Prostate gland (tissue), 2 donors: ENCODE results near the gene R3HCC1L. TPM values are rescaled to one million over a fixed set of nuclear protein-coding genes. Genes with fewer than 3 reads are reported as not detected.
"Not testable (repeated sequence)": the region's sequence is repeated elsewhere in the genome, so short reads cannot be mapped to it uniquely, and the experiment has no call there.

Experiments used
- DNase-seq: peaks from one replicate; pipeline ENCODE4 v3.0.0-alpha.2; 2019; ENCODE audit warnings: low spot score
- H3K27ac ChIP-seq, 2 donors: fragments of 200-600 bp; sonication (generic); 2 replicates each; pipeline ENCODE4 v1.5.1; 2017 to 2019
- H3K27me3 ChIP-seq: fragments of 200-600 bp; sonication (generic); replicated peaks from 2 replicates; pipeline ENCODE4 v1.5.1; 2019; ENCODE audit not compliant: insufficient read depth
- H3K36me3 ChIP-seq, 2 donors: fragments of 200-600 bp; sonication (generic); 1 replicate in 1 of 2; 2 replicates in 1 of 2; pipeline versions ENCODE4 v1.5.1 to v1.8.1; 2017 to 2019
- H3K4me1 ChIP-seq: fragments of 200-600 bp; sonication (generic); replicated peaks from 2 replicates; pipeline ENCODE4 v1.5.1; 2019
- H3K4me3 ChIP-seq, 2 donors: fragments of 200-600 bp; sonication (generic); 2 replicates each; pipeline ENCODE4 v1.5.1; 2017 to 2019
- H3K9me3 ChIP-seq: fragments of 200-600 bp; sonication (generic); 2 replicates; pipeline ENCODE4 v1.5.1; 2017
- CTCF ChIP-seq, 4 experiments: fragments of 200-600 bp in 2 of 4; fragments of 450-650 bp in 2 of 4; sonication (generic) in 2 of 4; IDR thresholded peaks; 1 replicate in 3 of 4; 2 replicates in 1 of 4; pipeline ENCODE4 v1.5.1; 2016 to 2019; ENCODE audit warnings: antibody characterized with exemption in 4 of 4, mild to moderate bottlenecking in 2 of 4, moderate library complexity in 2 of 4
- POLR2A ChIP-seq: fragments of 450-650 bp; IDR thresholded peaks from one replicate; pipeline ENCODE4 v1.6.1; 2016; ENCODE audit warnings: antibody characterized with exemption, mild to moderate bottlenecking
- POLR2AphosphoS5 ChIP-seq: sonication (generic); formaldehyde crosslinking; IDR thresholded peaks from one replicate; pipeline ENCODE4 v1.6.1; 2017; ENCODE audit warnings: antibody characterized with exemption
- WGBS: methylation state at CpG from one replicate; pipeline ENCODE4 v1.1.5; 2018; 5-methylcytosine and 5-hydroxymethylcytosine counted together
- intact Hi-C: fragments of 100-400 bp; cut with DNase I; formaldehyde crosslinking; loops from one replicate; pipeline ENCODE4 v1.14.2; 2022
- total RNA-seq, 2 donors: library from RNA; depleted of rRNA; stranded (reverse); fragments of >200 nt; gene quantifications; one replicate each; pipeline ENCODE4 v1.1.0, GENCODE V29; 2016

The R3HCC1L gene
- total RNA-seq, 2 donors from 2014 or later: 14.2 to 26.0 TPM

- peak overlapping the region; percentile 80 to 81 for H3K4me3 ChIP-seq
- no peaks in the 10 kb centered on the region for H3K36me3 ChIP-seq
- peak overlapping the region; percentile 81 to 84 for H3K27ac ChIP-seq
- intact Hi-C loops: no loop called here
- H3K9me3 ChIP-seq: no peaks in the 10 kb centered on the region
- DNase-seq: peak; percentile 10
- no peaks in the 10 kb centered on the region for H3K27me3 ChIP-seq
- TF ChIP-seq POLR2AphosphoS5 (no peak), POLR2A (no peak), CTCF (IDR thresholded peaks at IDR 0.05) (no peak)
- H3K4me1 ChIP-seq: peaks cover 1% of the 10 kb centered on the region
- WGBS: 15% methylated on average over 13 of the region's 13 CpGs
Observed at GRCh38 chr10:98135222-98135899, 904 bp downstream of the R3HCC1L start.

GRCh38 chr10:98136775-98137174, 2.3 kb downstream of the R3HCC1L start:
- DNase-seq, intact Hi-C loops, H3K27ac ChIP-seq, H3K4me3 ChIP-seq, H3K36me3 ChIP-seq, H3K9me3 ChIP-seq, H3K27me3 ChIP-seq: not testable (repeated sequence)
- 95% methylated on average over 16 of the region's 16 CpGs for WGBS
- H3K4me1 ChIP-seq: peaks cover 10% of the 10 kb centered on the region

GRCh38 chr10:98138031-98138430, 3.6 kb downstream of the R3HCC1L start:
- Histone ChIP-seq H3K4me1 (peaks cover 10% of the 10 kb centered on the region), H3K9me3 (no peaks in the 10 kb centered on the region), H3K4me3 (no peak overlapping the region), H3K27me3 (no peaks in the 10 kb centered on the region), H3K27ac (no peak overlapping the region), H3K36me3 (no peaks in the 10 kb centered on the region)
- intact Hi-C loops: no loop called here
- TF ChIP-seq POLR2AphosphoS5 (no peak), CTCF (IDR thresholded peaks at IDR 0.05) (no peak), POLR2A (no peak)
- no peak for DNase-seq

- intact Hi-C loops: no loop called here
- no peaks in the 10 kb centered on the region for H3K36me3 ChIP-seq
- DNase-seq: no peak
Observed at GRCh38 chr10:98139431-98139830, 5.0 kb downstream of the R3HCC1L start.

GRCh38 chr10:98141484-98142073, 7.1 kb downstream of the R3HCC1L start:
- Histone ChIP-seq H3K4me1 (peaks cover 10% of the 10 kb centered on the region), H3K36me3 (no peaks in the 10 kb centered on the region), H3K4me3 (no peak overlapping the region), H3K27ac (no peak overlapping the region), H3K9me3 (no peaks in the 10 kb centered on the region), H3K27me3 (no peaks in the 10 kb centered on the region)
- intact Hi-C loops: no loop called here
- no peak for TF ChIP-seq POLR2AphosphoS5
- no peak for TF ChIP-seq POLR2A
- no peak for TF ChIP-seq CTCF (IDR thresholded peaks at IDR 0.05)
- no peak for DNase-seq

More at GRCh38 chr10:98139431-98139830, 5.0 kb downstream of the R3HCC1L start:
- no peaks in the 10 kb centered on the region for H3K9me3 ChIP-seq
- 72% methylated on average over 3 of the region's 3 CpGs for WGBS
- H3K4me1 ChIP-seq: peaks cover 10% of the 10 kb centered on the region
- no peak overlapping the region for H3K4me3 ChIP-seq
- TF ChIP-seq CTCF (IDR thresholded peaks at IDR 0.05) (no peak), POLR2A (no peak), POLR2AphosphoS5 (no peak)
- H3K27me3 ChIP-seq: no peaks in the 10 kb centered on the region
- no peak overlapping the region for H3K27ac ChIP-seq
